Mesendoderm (in vitro differentiated cells): Measurements from ENCODE around the gene AMPD2.
A peak's percentile ranks its signal among the peaks of the same experiment; 100 is the strongest.

Experiments
- DNase-seq: peaks from one replicate; pipeline ENCODE4 v3.0.0; 2013
- H2AK5ac ChIP-seq: 2 replicates; pipeline ENCODE4 v1.6.1; 2013; ENCODE audit warnings: low read length, inconsistent platforms
- H2BK120ac ChIP-seq: 2 replicates; pipeline ENCODE4 v1.6.1; 2013; ENCODE audit warnings: low read depth, mild to moderate bottlenecking, low read length, moderate library complexity, mixed read lengths
- H2BK15ac ChIP-seq: replicated peaks from 2 replicates; pipeline ENCODE4 v1.6.1; 2013; ENCODE audit warnings: low read depth, mild to moderate bottlenecking, moderate library complexity
- H2BK5ac ChIP-seq: 2 replicates; pipeline ENCODE4 v1.6.1; 2013; ENCODE audit warnings: low read length, inconsistent platforms
- H3K18ac ChIP-seq: 2 replicates; pipeline ENCODE4 v1.6.1; 2013; ENCODE audit warnings: mild to moderate bottlenecking, low read length, mixed read lengths
- H3K23ac ChIP-seq: one replicate; pipeline ENCODE4 v1.6.1; 2013; ENCODE audit warnings: low read length
- H3K27ac ChIP-seq: 2 replicates; pipeline ENCODE4 v1.5.1; 2013; ENCODE audit warnings: low read depth, mild to moderate bottlenecking, inconsistent platforms, low read length, moderate library complexity
- H3K27me3 ChIP-seq: 2 replicates; pipeline ENCODE4 v1.6.1; 2013; ENCODE audit warnings: low read length, control low read depth, mild to moderate bottlenecking, inconsistent platforms; ENCODE audit not compliant: insufficient read depth, poor library complexity
- H3K36me3 ChIP-seq: 2 replicates; pipeline ENCODE4 v1.6.1; 2013; ENCODE audit warnings: low read length, inconsistent platforms; ENCODE audit not compliant: control insufficient read depth, insufficient read depth
- H3K4ac ChIP-seq: one replicate; pipeline ENCODE4 v1.6.1; 2013; ENCODE audit warnings: low read depth, mild to moderate bottlenecking, low read length, moderate library complexity
- H3K4me1 ChIP-seq: 2 replicates; pipeline ENCODE4 v1.6.1; 2013; ENCODE audit warnings: low read depth, low read length, inconsistent platforms; ENCODE audit not compliant: control insufficient read depth
- H3K4me2 ChIP-seq: 2 replicates; pipeline ENCODE4 v1.6.1; 2013; ENCODE audit warnings: low read length
- H3K4me3 ChIP-seq: 2 replicates; pipeline ENCODE4 v1.5.1; 2013; ENCODE audit warnings: mild to moderate bottlenecking, low read length
- H3K56ac ChIP-seq: one replicate; pipeline ENCODE4 v1.6.1; 2013; ENCODE audit warnings: low read length
- H3K79me1 ChIP-seq: 2 replicates; pipeline ENCODE4 v1.6.1; 2013; ENCODE audit warnings: low read length, inconsistent platforms
- H3K79me2 ChIP-seq: 2 replicates; pipeline ENCODE4 v1.6.1; 2013; ENCODE audit warnings: mild to moderate bottlenecking, low read length; ENCODE audit not compliant: control insufficient read depth, insufficient read depth
- H3K9ac ChIP-seq: 2 replicates; pipeline ENCODE4 v1.6.1; 2013; ENCODE audit warnings: low read length, inconsistent platforms
- H4K5ac ChIP-seq: one replicate; pipeline ENCODE4 v1.6.1; 2013; ENCODE audit warnings: low read length
- H4K8ac ChIP-seq: one replicate; pipeline ENCODE4 v1.6.1; 2013; ENCODE audit warnings: low read depth, mild to moderate bottlenecking, control low read depth, low read length, moderate library complexity
- WGBS: extraction: QIAGEN DNeasy Blood & Tissue Kit; methylation state at CpG from one replicate; pipeline ENCODE4 v1.1.7; 2013; ENCODE audit warnings: low lambda C conversion rate, missing lambda C conversion rate; ENCODE audit not compliant: insufficient coverage; ENCODE audit errors: extremely low coverage; 5-methylcytosine and 5-hydroxymethylcytosine counted together

The AMPD2 gene

DNA sequence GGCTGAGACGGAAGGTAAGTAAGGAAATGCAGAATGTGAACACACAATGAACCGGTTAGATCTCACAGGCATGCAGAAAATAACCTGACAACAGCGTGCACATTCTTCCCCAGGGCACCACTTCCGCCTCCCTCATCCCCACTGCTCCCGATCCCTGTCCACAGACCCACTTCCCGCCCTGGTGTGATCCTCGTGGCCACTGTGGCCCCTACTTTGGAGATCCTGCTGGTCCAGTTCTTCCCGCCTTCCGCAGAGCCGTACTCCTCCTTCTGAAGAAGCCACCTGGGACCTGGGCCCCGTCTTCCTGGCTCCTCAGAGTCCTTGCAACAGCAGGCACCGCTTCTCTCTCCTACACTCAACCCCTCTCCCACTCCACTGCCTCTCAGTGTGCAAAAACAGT, 34.9 kb downstream of the AMPD2 start:
- no peak overlapping the region for H3K56ac ChIP-seq
- no peak overlapping the region for H2BK120ac ChIP-seq
- no peak overlapping the region for H4K8ac ChIP-seq
- no peaks in the 10 kb centered on the region for H3K79me2 ChIP-seq
- peaks cover 2% of the 10 kb centered on the region for H3K4me1 ChIP-seq
- no peak overlapping the region for H3K9ac ChIP-seq
- no peak overlapping the region for H2AK5ac ChIP-seq
- no CpG with 5 or more reads among the region's 12 CpGs for WGBS
- H2BK15ac ChIP-seq = no peak overlapping the region
- H3K4me3 ChIP-seq = no peak overlapping the region
- no peak overlapping the region for H2BK5ac ChIP-seq
- H3K23ac ChIP-seq = no peak overlapping the region
- no peak overlapping the region for H3K4me2 ChIP-seq
- no peak overlapping the region for H3K18ac ChIP-seq
- DNase-seq = no peak
- no peaks in the 10 kb centered on the region for H3K79me1 ChIP-seq
- H3K36me3 ChIP-seq = no peaks in the 10 kb centered on the region
- peaks cover 3% of the 10 kb centered on the region for H3K27me3 ChIP-seq
- H3K27ac ChIP-seq = no peak overlapping the region
- no peak overlapping the region for H3K4ac ChIP-seq
- no peak overlapping the region for H4K5ac ChIP-seq

DNA sequence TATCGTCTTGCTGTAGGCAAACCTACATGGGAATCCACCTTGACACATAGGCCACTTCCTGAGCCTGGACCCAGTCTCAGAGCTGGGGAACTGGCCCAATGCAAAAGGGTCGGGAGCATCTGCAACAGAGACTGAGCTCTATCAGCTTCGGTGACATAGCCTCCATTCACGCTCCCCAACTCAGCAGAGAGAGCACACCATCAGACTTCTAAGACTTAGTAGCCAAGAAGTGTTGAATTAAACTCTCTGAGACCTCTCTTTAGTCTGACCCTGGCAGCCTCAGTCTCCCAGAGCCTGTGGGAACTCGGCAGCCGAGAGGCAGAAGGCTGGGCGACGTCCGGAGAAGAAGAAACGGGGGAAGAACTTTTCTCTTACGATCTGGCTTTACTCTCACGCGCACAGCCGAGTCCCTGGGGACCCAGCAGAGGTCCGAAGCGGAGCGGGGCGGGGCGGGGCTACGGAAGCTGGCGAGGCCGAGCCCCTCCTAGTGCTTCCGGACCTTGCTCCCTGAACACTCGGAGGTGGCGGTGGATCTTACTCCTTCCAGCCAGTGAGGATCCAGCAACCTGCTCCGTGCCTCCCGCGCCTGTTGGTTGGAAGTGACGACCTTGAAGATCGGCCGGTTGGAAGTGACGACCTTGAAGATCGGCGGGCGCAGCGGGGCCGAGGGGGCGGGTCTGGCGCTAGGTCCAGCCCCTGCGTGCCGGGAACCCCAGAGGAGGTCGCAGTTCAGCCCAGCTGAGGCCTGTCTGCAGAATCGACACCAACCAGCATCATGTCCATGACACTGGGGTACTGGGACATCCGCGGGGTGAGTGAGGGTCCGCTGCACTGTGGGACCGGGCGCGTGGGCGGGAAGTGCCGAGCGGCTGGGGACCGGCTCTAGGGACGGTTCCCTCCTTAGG, 36.2 kb downstream of the AMPD2 start, which contains the start of gene GSTM4:
GSTM4 (plus strand) TSS at position 485 of the 905 bp plus-strand sequence; CDS start at position 776, 291 bp downstream.
- Histone ChIP-seq H3K4me3 (peak within 1 kb of the TSS; percentile 70), H3K23ac (no peak within 1 kb of the TSS), H3K4me1 (peaks cover 2% of the 10 kb centered on the region), H3K27ac (no peak within 1 kb of the TSS), H4K5ac (no peak within 1 kb of the TSS), H2BK5ac (no peak within 1 kb of the TSS), H3K9ac (peak within 1 kb of the TSS; percentile 78), H3K79me1 (no peaks in the 10 kb centered on the region), H2BK15ac (no peak within 1 kb of the TSS), H3K27me3 (peaks cover 3% of the 10 kb centered on the region), H3K79me2 (no peaks in the 10 kb centered on the region), H3K4ac (no peak within 1 kb of the TSS), H3K4me2 (peak within 1 kb of the TSS; percentile 90), H2AK5ac (no peak within 1 kb of the TSS), H3K18ac (no peak within 1 kb of the TSS), H3K36me3 (no peaks in the 10 kb centered on the region), H2BK120ac (no peak within 1 kb of the TSS), H4K8ac (no peak within 1 kb of the TSS), H3K56ac (peak within 1 kb of the TSS; percentile 91)
- no CpG with 5 or more reads among the region's 54 CpGs for WGBS
- DNase-seq = peak; percentile 85

DNA sequence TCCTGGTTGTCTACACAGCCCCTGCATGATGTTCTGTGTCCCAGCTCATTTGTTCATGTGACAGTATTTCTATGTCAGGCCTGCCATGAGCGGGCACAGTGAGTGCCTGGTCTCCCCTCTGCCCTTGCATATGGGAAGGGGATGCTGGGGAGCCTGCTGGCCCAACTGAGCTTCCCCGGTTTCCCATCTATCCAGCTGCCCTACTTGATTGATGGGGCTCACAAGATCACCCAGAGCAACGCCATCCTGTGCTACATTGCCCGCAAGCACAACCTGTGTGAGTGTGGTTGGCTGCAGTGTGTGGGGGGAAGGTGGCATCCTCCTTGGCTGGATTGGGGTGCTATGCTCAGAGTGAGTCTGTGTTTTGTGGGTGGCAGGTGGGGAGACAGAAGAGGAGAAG, 37.8 kb downstream of the AMPD2 start:
- H3K36me3 ChIP-seq = no peaks in the 10 kb centered on the region
- no peak overlapping the region for H4K5ac ChIP-seq
- H3K27me3 ChIP-seq = peaks cover 3% of the 10 kb centered on the region
- no peak overlapping the region for H3K4me3 ChIP-seq
- H3K23ac ChIP-seq = no peak overlapping the region
- no peak overlapping the region for H2BK120ac ChIP-seq
- no peaks in the 10 kb centered on the region for H3K79me1 ChIP-seq
- no CpG with 5 or more reads among the region's 4 CpGs for WGBS
- no peaks in the 10 kb centered on the region for H3K79me2 ChIP-seq
- H4K8ac ChIP-seq = no peak overlapping the region
- no peak overlapping the region for H2BK15ac ChIP-seq
- H3K9ac ChIP-seq = no peak overlapping the region
- H2BK5ac ChIP-seq = no peak overlapping the region
- no peak overlapping the region for H3K27ac ChIP-seq
- H2AK5ac ChIP-seq = no peak overlapping the region
- H3K56ac ChIP-seq = no peak overlapping the region
- H3K4me2 ChIP-seq = no peak overlapping the region
- H3K4me1 ChIP-seq = peaks cover 2% of the 10 kb centered on the region
- no peak for DNase-seq
- no peak overlapping the region for H3K4ac ChIP-seq
- no peak overlapping the region for H3K18ac ChIP-seq

DNA sequence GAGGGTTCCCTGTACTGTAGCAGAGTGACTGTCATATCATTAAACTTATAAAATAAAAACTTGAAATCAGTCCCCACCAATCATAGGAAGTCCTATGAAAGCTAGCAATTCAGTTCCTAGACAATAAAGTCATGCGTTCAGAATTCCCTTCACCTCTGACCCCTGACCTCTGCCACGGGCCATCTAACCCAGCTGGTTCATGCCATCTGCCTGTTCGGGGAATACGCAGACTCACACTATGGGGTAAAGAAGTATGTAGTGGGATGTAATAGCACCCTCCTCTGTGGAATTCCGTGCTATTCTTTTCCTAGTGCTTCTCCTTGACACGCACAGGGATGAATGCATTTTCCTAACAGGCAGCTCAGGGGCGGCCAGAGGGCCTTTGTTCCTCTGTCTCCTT, 38.3 kb downstream of the AMPD2 start:
- DNase-seq = no peak
- no peak overlapping the region for H4K5ac ChIP-seq
- no peak overlapping the region for H3K4me3 ChIP-seq
- H3K9ac ChIP-seq = no peak overlapping the region
- no peak overlapping the region for H2BK15ac ChIP-seq
- no peak overlapping the region for H3K4ac ChIP-seq
- H4K8ac ChIP-seq = no peak overlapping the region
- H2BK120ac ChIP-seq = no peak overlapping the region
- no peak overlapping the region for H2BK5ac ChIP-seq
- H3K23ac ChIP-seq = no peak overlapping the region
- H3K79me2 ChIP-seq = no peaks in the 10 kb centered on the region
- H3K27ac ChIP-seq = no peak overlapping the region
- H3K27me3 ChIP-seq = peaks cover 3% of the 10 kb centered on the region
- H3K79me1 ChIP-seq = no peaks in the 10 kb centered on the region
- H3K4me1 ChIP-seq = peaks cover 2% of the 10 kb centered on the region
- H3K56ac ChIP-seq = no peak overlapping the region
- no peaks in the 10 kb centered on the region for H3K36me3 ChIP-seq
- no peak overlapping the region for H3K4me2 ChIP-seq
- no CpG with 5 or more reads among the region's 7 CpGs for WGBS
- H2AK5ac ChIP-seq = no peak overlapping the region
- no peak overlapping the region for H3K18ac ChIP-seq

- no peak overlapping the region for H2BK120ac ChIP-seq
- H3K27ac ChIP-seq = no peak overlapping the region
- H3K18ac ChIP-seq = no peak overlapping the region
- no peak overlapping the region for H2BK15ac ChIP-seq
- H3K4ac ChIP-seq = no peak overlapping the region
- peaks cover 3% of the 10 kb centered on the region for H3K27me3 ChIP-seq
- no peak overlapping the region for H2AK5ac ChIP-seq
- H3K79me2 ChIP-seq = no peaks in the 10 kb centered on the region
- no peak overlapping the region for H4K5ac ChIP-seq
- no peak overlapping the region for H3K4me3 ChIP-seq
- no peak overlapping the region for H4K8ac ChIP-seq
- no peak overlapping the region for H3K4me2 ChIP-seq
- no CpG with 5 or more reads among the region's 3 CpGs for WGBS
- H3K23ac ChIP-seq = peak overlapping the region; percentile 80
- no peak for DNase-seq
- H2BK5ac ChIP-seq = no peak overlapping the region
- no peak overlapping the region for H3K56ac ChIP-seq
- H3K79me1 ChIP-seq = no peaks in the 10 kb centered on the region
- no peak overlapping the region for H3K9ac ChIP-seq
- no peaks in the 10 kb centered on the region for H3K36me3 ChIP-seq
- peaks cover 2% of the 10 kb centered on the region for H3K4me1 ChIP-seq
Measured at GRCh38 chr1:109658533-109659042, 39.0 kb downstream of the AMPD2 start.
